GM21717 (cell line): ENCODE results near the gene TRUB1.

Experiments
- ATAC-seq: cut with Tn5 transposase; IDR thresholded peaks from one replicate; pipeline ENCODE4 v1.9.1; 2021; ENCODE audit warnings: mild to moderate bottlenecking, moderate library complexity; ENCODE audit not compliant: unreplicated experiment

The TRUB1 gene

DNA sequence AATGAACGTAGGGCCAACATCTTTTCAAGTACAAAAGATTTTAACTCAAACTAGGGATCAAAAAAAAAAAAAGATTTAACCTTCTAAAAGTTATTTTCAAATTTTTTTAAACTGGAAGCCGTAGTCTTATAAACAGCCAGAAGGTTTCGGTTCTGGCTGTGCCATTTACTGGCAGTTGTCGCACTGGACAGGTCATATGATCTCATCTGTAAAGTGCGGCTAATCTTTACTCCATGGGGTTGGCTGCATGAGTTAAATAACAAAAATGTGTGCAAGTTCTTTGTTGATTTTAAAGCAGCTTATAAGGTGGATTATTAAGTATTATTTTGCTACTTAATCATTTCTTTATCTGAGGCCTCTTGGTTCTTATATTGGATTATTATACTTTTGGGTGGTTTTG, 36.6 kb downstream of the TRUB1 start:
- ATAC-seq: no peak

GRCh38 chr10:114975091-114975490, 37.1 kb downstream of the TRUB1 start:
- no peak for ATAC-seq

DNA sequence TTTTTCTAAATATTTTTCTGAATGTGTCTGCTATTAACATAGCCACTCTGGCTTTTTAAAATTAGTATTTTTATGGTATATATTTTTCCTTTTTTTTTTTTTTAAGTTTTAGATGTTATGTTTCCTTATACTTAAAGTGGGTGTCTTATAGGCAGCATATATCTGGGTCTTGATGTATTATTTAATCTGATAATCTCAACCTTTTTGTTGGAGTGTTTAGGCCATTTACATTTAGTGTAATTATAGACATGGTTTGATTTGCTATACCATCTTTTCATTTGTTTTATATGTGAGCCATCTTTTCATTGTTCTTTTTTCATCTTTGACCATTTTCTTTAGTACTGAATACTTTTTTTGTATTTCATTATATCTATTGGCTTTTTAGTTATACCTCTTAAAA, 45.0 kb downstream of the TRUB1 start:
- ATAC-seq: no peak

DNA sequence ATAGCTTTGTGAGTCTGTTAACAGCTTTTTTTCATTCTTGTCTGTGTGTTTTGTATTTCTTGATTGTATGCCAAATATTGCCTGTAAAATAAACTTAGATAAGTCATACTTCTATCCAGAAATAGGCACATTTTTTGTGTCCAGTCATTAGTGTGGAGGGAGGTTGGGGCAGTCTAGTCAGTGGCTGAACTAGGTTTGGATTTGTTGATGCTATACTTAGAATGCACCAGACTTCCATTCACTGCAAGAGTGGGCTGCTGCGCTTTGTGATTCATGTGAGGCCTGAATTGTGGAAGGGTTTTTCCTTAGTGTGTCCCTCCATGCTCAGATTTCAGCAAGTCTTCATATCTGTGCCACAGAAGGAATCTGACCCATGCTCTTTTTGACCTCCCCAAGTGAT, 50.0 kb downstream of the TRUB1 start:
- no peak for ATAC-seq

GRCh38 chr10:114990586-114990985, 52.6 kb downstream of the TRUB1 start:
- ATAC-seq: no peak

DNA sequence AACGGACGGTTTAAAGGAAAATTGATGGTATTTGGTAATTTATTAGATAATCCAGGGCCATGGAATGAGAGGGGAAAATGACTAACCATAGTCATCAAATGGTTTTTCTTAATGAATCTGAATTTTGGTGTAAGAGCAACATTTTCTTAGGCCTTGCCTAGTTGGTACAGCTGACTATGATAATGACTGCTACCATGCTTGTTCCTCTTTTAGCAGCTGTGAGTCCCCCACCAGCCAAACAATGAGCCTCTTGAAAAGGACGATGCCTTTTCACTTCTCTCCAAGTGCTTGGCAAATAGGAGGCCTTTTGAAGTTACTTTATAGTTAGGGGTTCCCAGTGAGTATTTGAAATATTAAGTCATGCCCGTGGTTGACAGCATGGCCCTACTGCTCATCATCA, 53.0 kb downstream of the TRUB1 start:
- ATAC-seq: no peak

GRCh38 chr10:114992189-114992775, 54.3 kb downstream of the TRUB1 start:
- no peak for ATAC-seq

- ATAC-seq: no peak
Measured at GRCh38 chr10:114995468-114996247, 57.7 kb downstream of the TRUB1 start.

- ATAC-seq: no peak
Measured at GRCh38 chr10:114996542-114996941, 58.5 kb downstream of the TRUB1 start.

DNA sequence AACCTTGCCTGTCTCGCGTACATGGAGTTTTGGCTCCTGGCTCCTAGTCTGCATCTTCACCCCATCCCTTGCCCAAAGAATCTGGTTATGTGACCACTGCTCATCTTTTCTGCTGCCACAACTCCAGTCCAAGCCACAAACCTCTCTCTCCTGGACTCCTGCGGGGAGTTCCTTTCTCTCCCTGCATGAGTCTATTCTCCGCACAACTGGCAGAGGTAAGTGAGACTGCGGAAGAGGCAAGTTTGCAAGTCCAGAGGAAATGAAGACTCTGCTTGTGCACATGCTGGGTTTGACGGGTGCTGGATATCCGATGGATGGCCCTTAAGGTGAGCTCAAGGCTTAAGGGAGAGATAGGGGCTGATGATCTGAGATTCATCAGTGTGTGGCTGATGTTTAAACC, 61.0 kb downstream of the TRUB1 start:
- no peak for ATAC-seq

GRCh38 chr10:115001506-115002381, 63.7 kb downstream of the TRUB1 start:
- peak; percentile 73 for ATAC-seq

DNA sequence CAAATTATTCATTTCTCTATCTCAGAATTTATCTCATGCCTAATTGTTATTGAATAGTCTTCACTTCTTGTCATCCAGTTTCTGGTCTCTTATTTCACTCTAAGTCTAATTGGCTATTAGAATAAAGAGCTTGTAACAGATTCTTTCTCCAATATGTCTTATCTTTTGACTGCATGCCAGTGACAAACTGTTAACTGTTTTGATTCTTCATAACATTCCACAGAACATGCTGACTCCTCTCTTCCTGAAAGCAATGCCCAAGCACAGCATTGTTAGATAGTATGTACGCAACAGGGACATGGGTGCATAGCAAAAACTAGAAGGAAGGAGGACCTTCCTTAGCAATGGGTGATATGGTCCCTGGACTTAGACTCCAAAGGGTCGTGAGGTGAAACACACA, 65.4 kb downstream of the TRUB1 start:
- no peak for ATAC-seq

GRCh38 chr10:115004236-115004862, 66.4 kb downstream of the TRUB1 start:
- no peak for ATAC-seq

DNA sequence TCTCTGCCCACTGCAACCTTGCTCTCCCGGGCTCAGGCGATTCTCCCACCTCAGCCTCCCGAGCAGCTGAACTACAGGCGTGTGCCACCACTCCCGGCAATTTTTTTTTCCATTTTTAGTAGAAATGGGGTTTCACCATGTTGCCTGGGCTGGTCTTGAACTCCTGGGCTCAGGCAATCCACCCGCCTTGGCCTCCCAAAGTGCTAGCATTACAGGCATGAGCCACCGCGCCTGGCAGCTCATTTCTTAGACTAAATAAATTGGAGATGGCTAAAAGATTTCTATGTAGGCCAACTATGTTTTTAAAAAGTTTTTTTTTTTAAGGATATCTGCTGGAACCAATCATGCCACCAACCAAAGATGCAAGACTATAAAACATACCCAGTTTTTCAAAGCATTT, 67.8 kb downstream of the TRUB1 start:
- no peak for ATAC-seq

DNA sequence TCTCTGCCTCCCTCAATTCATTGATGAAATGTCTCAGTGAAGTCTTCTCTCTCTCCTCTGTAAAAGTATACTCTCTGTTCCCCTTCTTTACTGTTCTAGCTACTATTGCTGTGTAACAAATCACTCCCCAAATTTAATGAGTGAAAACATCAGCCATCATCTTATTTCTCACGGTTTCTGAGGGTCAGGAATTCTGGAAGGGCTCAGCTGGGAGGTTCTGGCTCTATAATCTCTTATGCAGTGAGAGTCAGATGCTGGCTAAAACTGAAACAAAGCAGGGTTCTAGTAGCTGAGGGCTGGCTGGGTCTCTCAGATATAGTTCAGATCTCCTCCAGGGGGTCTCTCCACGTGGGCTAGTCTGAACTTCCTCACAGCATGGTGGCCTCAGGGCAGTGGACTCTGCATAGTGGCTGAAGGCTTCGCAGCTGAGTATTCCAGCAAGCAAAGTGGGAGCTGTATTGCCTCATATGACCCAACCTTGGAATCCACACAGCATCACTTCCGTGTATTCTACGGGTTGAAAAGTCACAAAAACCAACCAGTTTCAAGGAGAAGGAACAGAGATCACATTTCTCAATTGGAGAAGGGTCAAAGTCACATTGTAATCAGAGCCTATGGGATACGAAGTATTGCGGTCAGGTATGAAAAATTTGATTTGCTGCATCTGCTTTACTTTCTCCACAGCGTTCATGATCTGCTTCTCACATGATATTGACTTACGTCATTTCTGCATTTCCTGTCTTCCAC, 80.4 kb downstream of the TRUB1 start:
- no peak for ATAC-seq

DNA sequence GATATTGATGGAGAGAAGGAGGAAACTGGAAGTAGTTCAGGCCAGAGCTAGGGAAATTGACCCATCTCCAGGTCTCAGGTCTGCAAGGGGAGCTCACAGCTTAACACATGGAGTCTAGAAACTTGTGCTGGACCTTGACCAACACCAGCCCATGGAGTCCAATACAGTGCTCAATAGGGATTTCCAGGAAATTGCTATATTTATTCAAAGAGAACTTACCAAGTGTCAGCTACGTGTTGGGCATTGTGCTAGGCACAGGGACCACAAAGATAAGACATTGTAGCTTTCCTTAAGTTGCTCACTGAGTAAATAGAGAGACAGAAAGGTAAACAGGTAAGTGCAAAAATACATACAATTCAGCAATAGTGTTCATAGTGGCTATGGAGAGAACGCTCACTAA, 82.5 kb downstream of the TRUB1 start:
- no peak for ATAC-seq

DNA sequence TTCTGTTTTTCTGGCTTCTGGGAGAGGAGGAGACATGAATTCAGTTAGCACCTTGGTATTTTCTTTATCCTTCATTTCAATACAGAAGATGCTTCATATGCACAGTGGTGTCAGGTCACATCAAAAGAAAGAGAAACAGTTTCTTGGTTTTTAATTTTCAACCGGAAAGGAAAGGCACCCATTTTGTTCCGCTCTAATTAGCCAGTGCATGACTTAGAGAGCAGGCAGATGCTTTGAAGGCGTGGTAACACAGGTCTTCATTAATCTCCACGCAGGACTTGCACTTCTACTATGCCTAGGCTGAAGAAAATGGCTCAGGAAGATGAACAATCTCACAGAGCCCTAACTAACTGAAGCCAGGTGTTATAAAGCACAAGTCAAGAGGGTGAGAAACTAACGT, 84.7 kb downstream of the TRUB1 start:
- ATAC-seq: no peak

- ATAC-seq: no peak
Measured at GRCh38 chr10:115023715-115024114, 85.7 kb downstream of the TRUB1 start.

GRCh38 chr10:115024371-115024770, 86.4 kb downstream of the TRUB1 start:
- no peak for ATAC-seq

GRCh38 chr10:115026056-115026745, 88.2 kb downstream of the TRUB1 start:
- ATAC-seq: no peak
